Measurements from ENCODE around the gene LMO4.

DNA sequence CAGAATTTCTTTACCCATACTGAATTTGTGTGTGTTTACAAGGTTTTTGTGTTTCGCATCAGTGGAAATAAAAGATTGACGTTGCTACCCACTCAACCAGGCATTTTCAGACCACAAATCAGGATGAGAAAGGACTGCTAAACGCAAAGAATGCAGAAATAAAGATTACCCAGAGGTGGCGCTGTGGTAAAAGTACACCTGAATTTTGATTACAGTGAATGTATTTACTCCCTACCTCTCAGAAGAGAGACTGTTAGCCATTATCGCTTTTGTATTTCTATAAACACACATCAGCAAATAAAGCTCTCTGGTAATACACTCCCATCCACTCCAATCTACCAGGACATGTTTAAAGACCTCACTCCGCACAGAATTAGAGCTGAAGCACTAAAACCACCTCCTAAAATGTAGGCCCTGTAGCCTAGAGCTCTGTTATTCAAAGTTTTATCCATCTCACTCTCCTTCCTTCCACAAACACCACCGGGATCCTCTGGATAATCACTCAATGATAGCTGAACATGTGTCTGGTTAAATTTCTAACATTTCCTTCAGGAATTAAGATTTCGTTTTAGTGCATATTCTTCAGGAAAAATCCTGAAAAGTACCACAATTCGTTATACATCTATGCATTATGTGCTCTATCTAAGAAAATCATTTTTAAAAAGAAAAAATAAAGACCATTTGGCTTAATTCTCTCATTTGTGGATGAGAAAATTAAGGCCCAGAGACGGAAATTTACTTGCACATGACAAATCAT lies 2.5 kb upstream of the LMO4 start:
- TF ChIP-seq, protein P1, sequence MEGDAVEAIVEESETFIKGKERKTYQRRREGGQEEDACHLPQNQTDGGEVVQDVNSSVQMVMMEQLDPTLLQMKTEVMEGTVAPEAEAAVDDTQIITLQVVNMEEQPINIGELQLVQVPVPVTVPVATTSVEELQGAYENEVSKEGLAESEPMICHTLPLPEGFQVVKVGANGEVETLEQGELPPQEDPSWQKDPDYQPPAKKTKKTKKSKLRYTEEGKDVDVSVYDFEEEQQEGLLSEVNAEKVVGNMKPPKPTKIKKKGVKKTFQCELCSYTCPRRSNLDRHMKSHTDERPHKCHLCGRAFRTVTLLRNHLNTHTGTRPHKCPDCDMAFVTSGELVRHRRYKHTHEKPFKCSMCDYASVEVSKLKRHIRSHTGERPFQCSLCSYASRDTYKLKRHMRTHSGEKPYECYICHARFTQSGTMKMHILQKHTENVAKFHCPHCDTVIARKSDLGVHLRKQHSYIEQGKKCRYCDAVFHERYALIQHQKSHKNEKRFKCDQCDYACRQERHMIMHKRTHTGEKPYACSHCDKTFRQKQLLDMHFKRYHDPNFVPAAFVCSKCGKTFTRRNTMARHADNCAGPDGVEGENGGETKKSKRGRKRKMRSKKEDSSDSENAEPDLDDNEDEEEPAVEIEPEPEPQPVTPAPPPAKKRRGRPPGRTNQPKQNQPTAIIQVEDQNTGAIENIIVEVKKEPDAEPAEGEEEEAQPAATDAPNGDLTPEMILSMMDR (IDR thresholded peaks at IDR 0.05; ENCODE audit: low read depth, low read length) = peak; percentile 68
- TF ChIP-seq EZH2phosphoT487 (IDR thresholded peaks at IDR 0.05; ENCODE audit: low read depth) = no peak
